OCI-LY3 (cell line): ENCODE data around the gene PTRH2.

Experiments
- H2AFZ ChIP-seq: fragments of 200-600, 300-600 bp; shearing (Covaris generic); 2 replicates; pipeline ENCODE4 v1.6.0; 2014; ENCODE audit warnings: antibody characterized with exemption, low read depth, low read length
- H3K27ac ChIP-seq: fragments of 200-600, 300-600 bp; sonication (generic); 2 replicates; pipeline ENCODE4 v1.5.1; 2014; ENCODE audit warnings: mild to moderate bottlenecking, low read length, moderate library complexity, mixed read lengths
- H3K27me3 ChIP-seq: fragments of 200-600, 300-600 bp; sonication (generic); 2 replicates; pipeline ENCODE4 v1.6.1; 2014; ENCODE audit warnings: low read depth, low read length, mixed read lengths
- H3K36me3 ChIP-seq: fragments of 200-600, 300-600 bp; sonication (generic); replicated peaks from 2 replicates; pipeline ENCODE3; 2014; ENCODE audit warnings: low read depth, low read length, mixed read lengths
- H3K4me1 ChIP-seq: fragments of 300-600, 200-600 bp; sonication (generic); 2 replicates; pipeline ENCODE4 v1.6.1; 2014; ENCODE audit warnings: low read length, mixed read lengths
- H3K4me2 ChIP-seq: fragments of 200-600, 300-600 bp; sonication (generic); 2 replicates; pipeline ENCODE4 v1.6.1; 2014; ENCODE audit warnings: low read length, mixed read lengths
- H3K4me3 ChIP-seq: fragments of 300-600, 200-600 bp; sonication (generic); 2 replicates; pipeline ENCODE4 v1.5.1; 2014; ENCODE audit warnings: antibody characterized with exemption, mild to moderate bottlenecking, low read length, moderate library complexity
- H3K79me2 ChIP-seq: fragments of 300-600, 200-600 bp; shearing (Covaris generic); 2 replicates; pipeline ENCODE4 v1.6.1; 2014; ENCODE audit warnings: mild to moderate bottlenecking, low read length, mixed read lengths
- H3K9ac ChIP-seq: fragments of 300-600, 200-600 bp; shearing (Covaris generic); 2 replicates; pipeline ENCODE4 v1.6.0; 2014; ENCODE audit warnings: mild to moderate bottlenecking, low read length, moderate library complexity
- H3K9me3 ChIP-seq: fragments of 200-600, 300-600 bp; shearing (Covaris generic); 2 replicates; pipeline ENCODE4 v1.6.1; 2014; ENCODE audit warnings: low read length, mixed read lengths; ENCODE audit not compliant: insufficient read depth
- H4K20me1 ChIP-seq: fragments of 200-600, 300-600 bp; sonication (generic); 2 replicates; pipeline ENCODE4 v1.6.1; 2016; ENCODE audit warnings: low read length, mixed read lengths; ENCODE audit not compliant: insufficient read depth
- EZH2phosphoT487 ChIP-seq: fragments of 200-600 bp; shearing (Covaris generic); IDR thresholded peaks from 2 replicates; pipeline ENCODE4 v1.6.1; 2018; ENCODE audit warnings: antibody characterized with exemption, mixed run types, low read depth
- TF ChIP-seq, protein P1 (sequence below): fragments of 200-600, 300-600 bp; sonication (generic); IDR thresholded peaks from 2 replicates; pipeline ENCODE4 v1.5.1; 2014; ENCODE audit warnings: antibody characterized with exemption, low read length, low read depth

Gene PTRH2

DNA sequence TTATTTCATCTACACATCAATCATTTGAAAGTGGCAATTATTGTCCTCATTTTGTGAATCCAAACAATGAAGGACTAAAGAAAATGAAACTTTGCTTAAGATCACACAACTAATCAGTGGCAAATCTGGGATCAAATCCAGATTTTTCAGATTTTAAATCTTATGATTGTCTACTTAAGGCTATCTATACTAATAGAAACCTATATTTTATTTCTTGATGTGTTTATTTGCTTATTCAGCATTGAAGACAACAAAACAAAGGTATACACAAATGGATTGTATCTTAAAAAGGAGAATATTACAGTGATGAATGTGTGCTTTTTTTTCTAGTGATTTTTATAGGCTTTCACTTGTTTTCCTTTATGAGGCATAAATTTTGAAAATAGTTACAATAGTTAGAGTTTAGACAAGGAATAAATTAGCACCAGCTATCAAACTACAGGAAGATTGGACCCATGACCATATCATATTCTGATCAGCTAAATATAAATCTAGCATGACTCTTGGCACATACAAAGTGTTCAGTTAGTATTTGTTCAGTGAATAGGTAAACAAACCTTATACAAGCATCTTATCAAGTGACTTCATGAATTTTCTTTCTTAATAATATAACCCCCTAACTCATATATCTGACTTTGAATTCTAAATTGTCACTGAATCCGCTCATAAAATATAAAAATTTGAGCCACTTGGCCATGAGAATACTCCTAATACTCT is 20.7 kb upstream of the PTRH2 start:
- H3K27ac ChIP-seq, result no peak overlapping the region
- peaks cover 24% of the 10 kb centered on the region for H3K79me2 ChIP-seq
- no peak overlapping the region for H3K4me2 ChIP-seq
- no peak overlapping the region for H2AFZ ChIP-seq
- no peaks in the 10 kb centered on the region for H3K4me1 ChIP-seq
- TF ChIP-seq, protein P1, sequence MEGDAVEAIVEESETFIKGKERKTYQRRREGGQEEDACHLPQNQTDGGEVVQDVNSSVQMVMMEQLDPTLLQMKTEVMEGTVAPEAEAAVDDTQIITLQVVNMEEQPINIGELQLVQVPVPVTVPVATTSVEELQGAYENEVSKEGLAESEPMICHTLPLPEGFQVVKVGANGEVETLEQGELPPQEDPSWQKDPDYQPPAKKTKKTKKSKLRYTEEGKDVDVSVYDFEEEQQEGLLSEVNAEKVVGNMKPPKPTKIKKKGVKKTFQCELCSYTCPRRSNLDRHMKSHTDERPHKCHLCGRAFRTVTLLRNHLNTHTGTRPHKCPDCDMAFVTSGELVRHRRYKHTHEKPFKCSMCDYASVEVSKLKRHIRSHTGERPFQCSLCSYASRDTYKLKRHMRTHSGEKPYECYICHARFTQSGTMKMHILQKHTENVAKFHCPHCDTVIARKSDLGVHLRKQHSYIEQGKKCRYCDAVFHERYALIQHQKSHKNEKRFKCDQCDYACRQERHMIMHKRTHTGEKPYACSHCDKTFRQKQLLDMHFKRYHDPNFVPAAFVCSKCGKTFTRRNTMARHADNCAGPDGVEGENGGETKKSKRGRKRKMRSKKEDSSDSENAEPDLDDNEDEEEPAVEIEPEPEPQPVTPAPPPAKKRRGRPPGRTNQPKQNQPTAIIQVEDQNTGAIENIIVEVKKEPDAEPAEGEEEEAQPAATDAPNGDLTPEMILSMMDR, result no peak
- no peak for TF ChIP-seq EZH2phosphoT487
- H3K4me3 ChIP-seq, result no peak overlapping the region
- H3K9me3 ChIP-seq, result no peaks in the 10 kb centered on the region
- no peaks in the 10 kb centered on the region for H4K20me1 ChIP-seq
- H3K36me3 ChIP-seq, result no peaks in the 10 kb centered on the region
- no peak overlapping the region for H3K9ac ChIP-seq
- no peaks in the 10 kb centered on the region for H3K27me3 ChIP-seq

DNA sequence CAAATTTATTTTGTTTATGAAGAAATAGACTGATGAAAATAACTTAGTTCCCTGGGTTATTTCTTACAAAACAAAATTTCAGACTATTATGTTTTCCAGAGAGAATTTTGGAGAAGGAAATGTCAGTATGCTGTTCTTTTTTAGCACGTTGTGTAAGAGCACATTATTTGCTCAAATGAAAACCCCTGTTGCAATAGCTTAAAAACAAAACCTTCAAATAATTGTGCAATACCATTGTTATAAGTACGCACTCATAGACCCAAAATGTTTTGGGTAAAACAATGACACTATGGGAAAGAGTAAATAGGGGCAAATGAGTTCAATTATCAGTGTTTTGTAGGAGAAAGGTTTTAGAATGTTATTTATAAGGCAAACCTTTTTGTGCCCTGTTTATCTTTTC is 18.5 kb upstream of the PTRH2 start:
- H4K20me1 ChIP-seq, result no peaks in the 10 kb centered on the region; the same call in 1 of the 2 replicates
- H3K27me3 ChIP-seq, result no peaks in the 10 kb centered on the region
- TF ChIP-seq, protein P1, result no peak
- TF ChIP-seq EZH2phosphoT487, result no peak
- no peaks in the 10 kb centered on the region for H3K36me3 ChIP-seq
- no peak overlapping the region for H3K9ac ChIP-seq
- H3K9me3 ChIP-seq, result no peaks in the 10 kb centered on the region
- H2AFZ ChIP-seq, result no peak overlapping the region
- no peak overlapping the region for H3K27ac ChIP-seq
- no peak overlapping the region for H3K4me3 ChIP-seq
- no peaks in the 10 kb centered on the region for H3K4me1 ChIP-seq
- H3K79me2 ChIP-seq, result peaks cover 37% of the 10 kb centered on the region
- H3K4me2 ChIP-seq, result no peak overlapping the region

DNA sequence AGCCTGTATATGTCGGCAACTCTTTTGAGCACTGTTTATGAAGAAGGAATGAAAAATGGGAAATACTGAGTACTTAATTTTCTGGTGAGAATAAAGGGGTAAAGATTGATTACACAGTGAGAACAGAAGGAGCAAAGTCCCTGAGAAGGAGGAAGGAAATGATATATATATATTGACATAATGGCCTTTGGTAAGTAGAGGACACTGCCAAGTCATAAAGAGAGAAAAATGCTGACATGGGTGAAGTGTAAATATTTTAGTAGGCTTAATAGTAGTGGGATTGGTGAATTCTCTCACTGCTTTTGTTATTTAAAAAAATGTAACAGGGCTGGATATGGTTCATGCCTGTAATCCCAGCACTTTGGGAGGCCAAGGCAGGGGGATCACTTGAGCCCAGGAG is 16.4 kb upstream of the PTRH2 start:
- Histone ChIP-seq H3K4me2 (no peak overlapping the region), H3K9ac (no peak overlapping the region), H3K4me3 (no peak overlapping the region), H4K20me1 (peaks cover 12% of the 10 kb centered on the region), H3K36me3 (peaks cover 3% of the 10 kb centered on the region), H3K27ac (no peak overlapping the region), H2AFZ (no peak overlapping the region), H3K27me3 (no peaks in the 10 kb centered on the region), H3K9me3 (no peaks in the 10 kb centered on the region), H3K79me2 (peaks cover 50% of the 10 kb centered on the region), H3K4me1 (no peaks in the 10 kb centered on the region)
- no peak for TF ChIP-seq EZH2phosphoT487
- TF ChIP-seq, protein P1, result no peak

DNA sequence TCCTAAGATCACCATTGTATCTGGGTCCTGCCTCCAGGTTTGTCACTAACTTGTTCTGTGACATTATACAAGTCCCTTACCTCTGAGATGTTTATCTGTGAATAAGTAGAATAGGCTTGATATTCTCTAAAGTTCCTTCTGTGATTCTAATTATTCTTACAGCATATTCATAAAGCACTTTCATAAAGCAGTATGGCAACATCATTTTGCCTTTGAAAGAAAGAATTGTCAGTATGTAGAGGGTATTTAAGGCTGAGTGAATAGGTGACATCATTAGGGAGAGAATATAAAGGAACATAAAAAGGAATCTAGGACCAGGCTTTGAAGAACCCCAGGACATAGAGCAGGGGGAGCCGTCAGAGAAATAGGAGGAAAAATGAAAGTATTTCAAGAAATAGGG is 15.8 kb upstream of the PTRH2 start:
- Histone ChIP-seq H4K20me1 (peaks cover 12% of the 10 kb centered on the region), H3K79me2 (peaks cover 53% of the 10 kb centered on the region), H3K27ac (no peak overlapping the region), H3K4me1 (no peaks in the 10 kb centered on the region), H3K4me3 (no peak overlapping the region), H3K9me3 (no peaks in the 10 kb centered on the region), H3K4me2 (no peak overlapping the region), H3K36me3 (peaks cover 3% of the 10 kb centered on the region), H2AFZ (no peak overlapping the region), H3K27me3 (no peaks in the 10 kb centered on the region), H3K9ac (no peak overlapping the region)
- TF ChIP-seq, protein P1, result no peak
- TF ChIP-seq EZH2phosphoT487, result no peak
